NCI-H1092 treated with DMSO at 0.1 percent for 48 hours (cell line): Measurements from ENCODE around the gene DPP6.

Source experiments
- DNase-seq: peaks from one replicate; lab custom pipeline; 2025; lab: John Stamatoyannopoulos, UW

DPP6 gene

DNA sequence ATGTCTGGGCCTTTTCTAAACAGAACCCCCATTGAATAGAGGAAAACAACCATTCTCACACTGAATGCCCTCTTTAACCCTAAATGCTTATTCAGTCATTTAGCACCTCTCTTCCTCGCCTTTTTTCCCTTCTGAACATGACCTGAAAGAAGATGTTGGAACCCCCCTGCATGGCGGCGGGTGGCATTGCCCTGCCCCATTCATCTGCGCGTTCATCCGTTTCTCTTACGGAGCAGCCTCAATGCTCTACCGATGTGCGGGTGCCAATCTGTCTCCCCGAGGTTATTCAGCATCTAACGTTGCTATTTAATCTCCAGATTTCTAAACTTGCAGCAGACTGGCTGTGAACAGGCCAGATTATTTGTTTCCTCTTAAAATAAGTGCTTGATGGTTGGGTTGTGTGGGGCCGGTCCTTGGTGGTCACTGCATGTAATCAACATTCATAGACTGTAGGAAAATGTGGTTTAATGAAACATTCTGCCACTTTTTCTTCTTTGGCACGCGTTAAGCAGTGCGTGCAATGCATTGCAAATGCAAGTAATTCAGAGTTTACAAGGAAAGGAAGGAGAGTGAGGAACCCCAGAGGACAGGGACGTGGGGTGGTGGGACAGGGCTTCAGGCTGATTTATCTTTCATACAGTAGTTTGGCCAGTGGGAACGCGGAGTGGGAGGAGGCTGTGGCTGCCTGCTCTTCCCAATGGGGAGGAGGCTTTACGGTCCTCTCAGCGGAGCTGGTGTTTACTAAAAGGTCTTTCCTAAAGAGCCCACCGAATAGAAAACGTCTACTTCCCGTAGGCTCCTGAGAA lies 286.7 kb downstream of the DPP6 start:
- no peak for DNase-seq

DNA sequence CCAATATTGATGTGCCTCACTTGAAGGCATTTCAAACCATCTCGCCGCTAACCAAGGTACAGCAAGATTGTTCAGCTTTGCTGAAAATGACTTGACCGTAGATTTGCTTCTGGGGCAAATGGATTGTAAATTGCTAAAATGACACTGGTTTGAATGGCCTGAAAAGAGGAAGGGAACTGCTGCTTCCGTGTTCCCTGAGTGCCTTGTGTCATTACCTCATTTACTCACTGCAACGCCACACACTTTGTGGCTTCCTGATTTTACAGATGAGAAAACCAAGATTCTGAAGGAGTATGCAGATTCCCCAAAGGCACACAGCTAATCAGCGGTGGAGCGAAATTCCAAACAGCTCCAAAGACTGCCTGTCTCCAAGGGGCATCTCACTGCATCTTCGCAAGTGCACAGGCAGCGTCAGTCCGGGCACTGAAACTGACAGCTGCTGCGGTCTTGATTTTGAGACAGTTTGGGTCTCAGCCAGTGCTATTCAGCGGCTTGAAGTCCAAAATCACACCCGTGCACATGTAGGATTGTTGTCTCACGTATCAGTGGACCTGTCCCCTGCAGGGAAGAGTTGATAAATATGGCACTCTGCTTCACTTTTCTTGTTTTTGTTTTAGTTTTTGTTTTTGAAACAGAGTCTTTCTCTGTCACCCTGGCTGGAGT lies 290.9 kb downstream of the DPP6 start:
- no peak for DNase-seq

DNA sequence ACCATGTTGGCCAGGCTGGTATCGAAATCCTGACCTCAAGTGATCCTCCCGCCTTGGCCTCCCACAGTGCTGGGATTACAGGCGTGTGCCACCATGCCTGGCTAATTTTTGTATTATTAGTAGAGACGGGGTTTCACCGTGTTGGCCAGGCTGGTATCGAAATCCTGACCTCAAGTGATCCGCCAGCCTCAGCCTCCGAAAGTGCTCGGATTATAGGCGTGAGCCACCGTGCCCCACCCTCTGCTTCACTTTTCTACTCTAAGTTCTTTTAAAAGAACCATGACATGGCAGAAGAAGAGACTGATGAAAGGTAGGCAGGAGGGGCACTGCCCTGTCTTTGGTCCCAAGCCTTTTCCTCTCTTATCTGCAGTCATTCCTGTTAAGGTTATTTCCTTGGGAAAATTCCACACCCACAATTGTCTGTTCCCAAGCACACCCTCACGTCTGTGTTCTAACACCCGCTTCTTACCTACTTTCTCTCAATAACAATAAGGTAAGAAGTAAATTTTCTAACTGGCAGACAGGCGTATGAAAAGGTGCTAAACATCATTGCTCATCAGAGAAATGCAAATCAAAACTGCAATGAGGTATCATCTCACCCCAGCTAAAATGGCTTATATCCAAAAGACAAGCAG lies 291.7 kb downstream of the DPP6 start:
- no peak for DNase-seq

DNA sequence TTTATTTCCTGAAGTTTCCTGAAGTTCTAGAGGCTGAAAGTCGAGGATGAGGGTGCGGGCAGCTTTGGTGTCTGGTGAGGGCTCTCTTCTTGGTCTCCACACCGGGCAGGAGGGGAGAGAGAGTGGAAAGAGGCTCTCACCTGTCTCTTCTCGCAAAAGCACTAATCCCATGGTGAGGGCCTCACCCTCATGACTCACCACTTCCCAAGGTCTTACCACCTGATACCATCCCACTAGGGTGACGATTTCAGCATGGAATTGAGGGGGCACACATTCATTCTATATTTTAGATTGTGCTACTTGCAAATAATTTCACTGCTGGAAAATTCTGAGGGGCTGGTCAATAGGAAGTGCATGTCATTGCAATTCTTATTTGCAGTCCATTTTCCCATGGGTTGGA lies 292.9 kb downstream of the DPP6 start:
- DNase-seq: no peak

DNA sequence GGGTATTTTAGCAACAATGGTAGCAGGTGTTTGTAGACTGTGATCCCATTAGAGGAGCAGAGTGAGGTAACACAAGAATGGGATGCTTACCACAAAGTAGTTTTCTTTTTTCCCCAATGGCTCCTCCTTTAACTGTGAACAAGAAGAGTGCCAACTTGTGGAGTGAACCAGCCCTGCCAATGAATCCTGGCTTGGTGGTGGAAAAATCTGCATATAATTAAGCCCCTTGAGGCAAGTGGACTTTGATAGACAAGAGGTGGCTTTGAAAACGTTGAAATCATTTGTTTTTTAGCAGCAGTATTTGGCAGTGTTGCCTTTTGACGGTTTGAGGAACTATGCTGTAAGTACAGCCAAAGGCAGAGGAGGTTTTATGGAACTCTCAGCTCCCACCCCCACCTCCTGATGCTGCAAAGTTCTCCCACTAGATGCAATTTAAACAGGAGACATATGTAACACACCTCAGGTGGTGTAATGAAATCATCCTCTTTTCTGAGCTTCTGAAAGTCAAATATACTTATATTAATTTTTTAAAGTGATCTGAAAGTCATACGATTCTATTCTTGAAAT lies 295.6 kb downstream of the DPP6 start:
- no peak for DNase-seq

DNA sequence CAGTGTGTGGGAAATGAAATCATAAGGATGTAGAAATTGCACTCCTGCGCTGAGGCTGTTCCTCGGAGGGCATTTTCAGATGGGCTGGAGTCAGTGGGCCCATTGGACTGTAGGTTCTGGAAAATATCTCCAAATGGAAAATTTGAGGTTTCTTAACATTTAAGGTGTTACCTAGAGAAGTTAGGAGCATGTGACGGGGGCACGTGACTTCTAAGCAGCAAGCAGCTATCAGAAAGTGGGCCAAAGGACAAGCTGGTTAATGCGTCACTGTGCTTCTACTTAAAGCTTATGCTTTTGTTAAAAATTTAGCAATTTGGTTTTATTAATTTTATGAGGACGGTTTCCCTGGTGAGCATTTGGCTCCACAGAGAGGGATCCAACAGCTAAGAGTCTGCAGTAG lies 298.7 kb downstream of the DPP6 start:
- DNase-seq: no peak

DNA sequence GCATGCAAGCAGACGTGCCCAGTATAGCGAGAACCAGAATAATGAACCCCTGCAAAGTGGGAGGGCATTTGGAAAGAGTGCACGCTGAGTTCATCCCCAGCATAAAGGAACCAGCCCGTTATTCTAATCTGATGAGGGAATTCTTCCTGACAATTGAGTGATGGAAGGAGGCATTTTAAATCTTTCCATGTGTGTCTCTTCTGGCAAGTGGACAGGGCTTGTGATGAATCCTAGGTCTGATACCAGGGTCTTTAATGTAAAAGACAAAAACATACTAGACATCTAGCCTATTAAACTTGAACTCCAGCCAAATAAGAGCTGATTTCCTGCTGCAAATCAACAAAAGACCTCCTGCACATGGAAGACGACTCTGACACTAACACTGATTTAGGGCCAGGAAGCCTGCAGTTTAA lies 301.2 kb downstream of the DPP6 start:
- peak; percentile 47 for DNase-seq

DNA sequence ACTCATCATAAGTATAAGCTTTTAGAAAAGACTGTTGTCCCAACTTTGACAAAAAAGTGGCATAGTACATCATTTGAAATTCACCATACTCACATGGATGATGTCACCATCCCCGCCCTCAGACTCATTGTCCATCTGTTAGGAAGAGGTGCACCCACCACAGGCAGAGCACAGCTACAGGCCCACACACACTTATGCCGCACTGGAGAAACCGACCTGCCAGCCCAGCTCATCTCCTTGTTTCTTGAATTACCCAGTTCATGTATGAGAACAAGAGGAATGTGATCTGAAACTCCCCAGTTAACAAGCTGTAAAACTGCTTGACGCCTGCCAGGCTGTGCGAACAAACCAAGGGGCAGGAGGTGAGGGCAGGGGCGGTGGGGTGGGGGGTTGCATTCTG lies 312.0 kb downstream of the DPP6 start:
- no peak for DNase-seq

DNA sequence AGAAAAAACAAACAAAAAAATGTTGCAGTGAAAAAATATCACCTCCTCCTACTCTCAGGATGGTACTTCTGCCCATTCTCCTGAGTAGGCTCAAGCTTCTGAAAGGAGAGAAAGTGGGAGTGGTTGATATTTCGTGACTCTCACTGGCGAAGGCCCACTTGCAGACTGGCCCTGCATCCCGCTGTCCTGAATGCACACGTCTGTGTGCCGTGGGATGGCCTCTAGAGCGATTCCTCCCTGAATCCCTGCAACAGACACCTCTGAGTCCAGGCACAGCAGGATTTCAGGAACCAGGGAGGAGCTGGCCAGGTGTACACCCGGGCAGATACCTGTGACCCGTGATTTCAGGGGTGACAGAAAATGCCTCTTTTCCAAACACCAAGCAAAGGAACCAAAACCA lies 319.2 kb downstream of the DPP6 start:
- no peak for DNase-seq

DNA sequence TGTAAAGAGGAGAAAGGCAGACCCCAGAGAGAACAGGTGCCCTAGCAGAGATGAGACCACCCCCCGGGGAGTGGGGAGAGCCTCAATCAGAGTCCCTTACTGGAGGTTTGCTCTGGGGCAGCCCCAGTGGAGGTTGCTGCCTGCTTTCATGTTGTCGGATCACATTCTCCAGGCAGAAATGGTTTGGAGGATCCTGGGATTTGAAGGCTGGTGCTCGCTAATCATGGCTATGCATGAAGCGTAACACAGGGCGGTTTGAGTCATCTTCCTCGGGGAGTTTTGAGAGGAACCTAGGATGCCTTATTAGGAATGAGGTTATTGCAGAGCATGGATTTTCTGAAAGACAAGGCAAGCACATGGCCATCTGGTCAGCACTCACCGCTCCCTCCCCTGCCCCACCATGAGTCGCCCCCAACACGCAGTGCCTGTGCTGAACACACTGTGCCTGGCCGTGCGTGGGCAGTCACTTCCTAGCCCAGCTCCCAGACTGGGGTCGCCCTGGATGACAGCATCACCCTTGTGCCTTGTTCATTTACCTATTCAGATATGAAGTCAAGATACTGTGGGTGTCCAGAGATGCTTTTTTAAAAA lies 319.9 kb downstream of the DPP6 start:
- DNase-seq: no peak

DNA sequence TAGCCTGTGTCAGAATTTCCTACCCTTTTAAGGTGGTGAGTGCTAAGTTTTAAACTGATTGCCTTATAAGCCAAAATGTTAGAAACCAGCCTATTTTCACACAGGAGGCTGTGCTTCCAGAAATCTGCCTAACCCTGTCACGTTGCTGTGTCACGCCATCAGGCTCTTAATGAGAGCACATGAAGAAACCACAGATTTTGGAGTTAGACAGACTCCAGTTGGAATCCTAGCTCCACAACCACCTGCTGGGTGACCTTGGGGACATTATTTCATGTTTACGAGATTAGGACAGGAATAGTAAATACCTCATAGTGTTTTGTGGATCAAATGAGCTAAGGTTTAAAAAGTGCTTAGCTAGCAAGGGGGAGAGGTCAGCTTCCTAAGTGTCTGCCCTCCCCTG lies 321.8 kb downstream of the DPP6 start:
- DNase-seq: no peak

DNA sequence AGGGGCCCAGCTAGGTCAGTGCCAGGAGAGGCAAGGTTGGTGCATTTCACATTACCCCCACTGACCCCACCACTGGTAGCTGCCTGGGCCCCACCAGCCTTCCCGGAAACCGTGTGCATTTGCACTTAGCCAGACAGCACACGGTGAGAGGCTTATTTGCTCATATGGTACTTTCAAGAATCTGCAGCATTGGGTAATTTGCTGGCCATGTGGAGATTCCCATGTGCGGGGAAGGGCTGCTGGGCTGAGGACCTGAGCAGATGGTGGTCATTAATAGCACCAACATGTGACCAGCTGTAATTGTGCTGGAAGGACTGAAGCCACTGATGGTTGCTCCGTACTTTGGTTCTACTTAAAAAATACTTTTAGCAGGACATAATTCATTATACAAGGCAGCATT lies 323.8 kb downstream of the DPP6 start:
- no peak for DNase-seq

DNA sequence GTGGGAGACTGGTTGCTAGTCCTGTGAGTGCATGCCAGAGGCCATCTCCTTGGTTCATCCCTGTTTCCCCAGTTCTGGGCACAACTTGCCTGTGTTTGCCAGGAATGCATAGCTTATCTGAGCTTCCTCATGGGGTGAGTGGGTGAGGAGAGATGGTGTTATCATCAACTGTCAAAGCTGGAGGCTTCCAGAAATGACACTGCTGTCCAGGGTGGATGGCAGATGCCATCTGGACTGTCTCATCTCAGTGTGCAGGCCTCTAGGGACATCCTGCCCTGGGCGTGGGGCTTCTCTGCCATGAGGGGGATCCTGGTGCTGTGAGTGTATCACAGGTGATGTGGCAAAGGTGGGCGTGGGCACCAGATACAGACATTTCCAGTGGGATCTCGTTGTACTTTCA lies 328.6 kb downstream of the DPP6 start:
- no peak for DNase-seq

DNA sequence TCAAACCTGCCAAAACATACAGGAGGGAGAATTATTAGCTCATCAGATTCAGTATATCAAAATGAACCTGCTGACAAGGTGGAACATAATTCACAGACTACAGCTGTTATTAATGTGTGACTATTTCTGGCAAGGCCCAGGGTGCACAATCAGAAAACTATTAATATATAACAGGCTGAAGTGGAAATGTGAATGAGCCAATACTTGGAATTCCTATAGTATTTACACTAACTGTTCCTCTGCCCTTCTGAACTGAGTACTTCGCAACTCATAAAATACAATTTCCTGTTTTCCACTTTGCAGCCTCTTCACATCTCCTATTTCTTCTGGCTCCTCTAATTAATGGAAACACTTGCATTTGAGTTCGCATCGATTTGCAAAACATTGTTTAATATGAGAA lies 330.8 kb downstream of the DPP6 start:
- DNase-seq: no peak

DNA sequence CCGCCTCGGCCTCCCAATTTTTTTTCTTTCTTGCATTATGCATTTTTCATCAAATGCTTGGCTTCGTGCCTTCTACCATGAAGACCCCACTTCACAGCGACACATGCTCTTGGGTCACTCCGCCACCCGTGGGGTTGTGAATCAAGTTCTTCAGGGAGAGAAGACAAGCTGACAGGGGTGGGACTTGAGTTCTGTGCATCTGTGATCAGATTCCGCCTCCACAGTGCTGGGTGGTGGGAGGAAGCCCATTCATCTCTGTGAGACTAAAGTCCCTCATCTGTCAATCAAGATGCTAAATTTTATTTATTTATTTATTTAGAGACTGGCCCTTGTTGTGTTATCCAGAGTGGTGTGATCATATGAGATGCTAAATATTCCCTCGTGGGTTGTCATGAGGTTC lies 333.0 kb downstream of the DPP6 start:
- no peak for DNase-seq

DNA sequence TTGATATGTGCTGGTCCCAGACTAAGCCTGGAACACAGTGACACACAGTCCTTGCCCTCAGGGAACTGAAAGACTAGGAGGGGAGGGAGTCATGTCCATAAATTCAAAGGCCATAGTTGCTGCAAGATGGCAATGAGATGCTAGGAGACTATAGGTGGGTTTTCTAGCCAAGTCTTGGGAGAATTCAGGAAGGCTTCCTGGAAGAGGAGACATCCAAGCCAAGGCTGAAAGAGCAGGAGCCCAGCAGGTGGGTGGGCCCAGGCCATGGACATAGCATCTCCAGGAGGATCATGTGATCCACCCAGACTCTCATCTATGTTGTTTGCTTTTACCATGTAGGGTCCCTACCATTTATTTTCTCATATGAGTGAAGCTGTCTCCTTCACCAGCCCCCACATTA lies 335.1 kb downstream of the DPP6 start:
- no peak for DNase-seq

DNA sequence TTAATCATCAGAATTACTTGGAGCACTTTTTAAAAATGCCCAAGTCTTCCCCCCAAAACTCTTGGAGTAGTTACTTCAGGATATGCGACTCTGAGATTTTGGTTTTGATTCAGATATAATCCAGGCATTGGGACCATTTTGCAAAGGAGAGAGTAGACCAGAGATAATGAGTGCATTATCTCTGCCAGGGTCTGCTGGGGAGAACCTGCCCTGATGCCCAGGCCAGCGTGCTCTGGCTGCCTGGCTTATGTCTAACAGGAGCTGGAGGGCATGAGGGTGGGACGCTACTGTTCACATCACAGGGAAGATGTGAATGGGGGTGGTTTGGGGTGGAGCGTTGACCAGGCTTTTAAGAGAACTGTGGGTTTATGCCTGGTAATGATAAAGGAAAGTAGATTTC lies 336.2 kb downstream of the DPP6 start:
- DNase-seq: no peak

DNA sequence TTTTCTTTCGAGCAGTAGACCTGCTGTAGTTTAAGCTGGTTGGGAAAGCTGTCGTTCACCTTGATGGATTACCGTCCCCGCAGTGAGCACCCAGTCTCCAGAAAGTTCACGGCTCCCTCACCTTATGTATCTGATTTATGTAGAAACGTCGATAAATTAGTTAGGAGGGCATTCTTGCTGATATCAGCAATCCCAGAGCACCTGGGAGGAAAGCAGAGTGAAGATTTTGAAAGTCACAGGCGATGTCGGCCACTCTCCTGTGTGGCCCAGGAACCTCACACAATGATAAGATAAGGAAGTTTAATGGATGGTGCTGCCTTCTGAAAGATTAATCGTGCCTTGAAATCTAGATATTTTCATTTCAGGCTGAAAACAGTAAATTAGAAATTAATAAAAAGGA lies 336.8 kb downstream of the DPP6 start:
- DNase-seq: no peak

DNA sequence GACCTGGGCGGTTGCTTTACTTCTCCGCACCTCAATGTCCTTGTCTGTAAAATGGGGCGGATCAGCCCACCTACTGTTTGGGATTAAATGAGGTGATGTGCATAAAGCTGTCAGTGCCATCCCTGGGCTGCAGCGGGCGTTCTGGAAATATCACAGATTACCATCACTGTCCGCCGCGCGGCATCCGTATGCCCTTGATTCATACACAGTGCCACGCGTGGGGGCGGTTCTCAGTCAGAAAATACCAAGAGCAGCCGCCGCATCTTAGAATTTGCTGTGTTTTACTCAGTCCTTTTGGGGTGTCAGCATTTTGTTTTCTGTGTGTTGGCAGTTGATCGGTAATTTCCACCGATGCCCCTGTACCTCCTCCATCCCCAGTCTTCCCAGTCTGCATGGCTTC lies 338.8 kb downstream of the DPP6 start:
- DNase-seq: no peak

DNA sequence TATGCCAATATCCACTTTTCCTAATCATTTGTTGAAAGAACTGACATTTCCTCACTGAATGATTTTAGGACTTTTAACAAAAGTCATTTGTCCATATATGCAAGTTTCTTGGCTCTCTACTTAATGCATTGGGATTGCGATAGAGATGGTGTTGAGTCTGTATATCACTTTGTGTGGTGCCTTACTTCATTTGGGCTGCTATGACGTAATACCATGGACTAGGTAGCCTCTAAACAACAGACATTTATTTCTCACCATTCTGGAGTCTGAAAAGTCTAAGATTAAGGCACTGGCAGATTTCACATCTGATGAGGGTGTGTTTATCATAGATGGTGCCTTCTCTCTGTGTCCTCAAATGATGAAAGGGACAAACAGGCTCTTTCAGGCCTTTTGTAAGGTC lies 342.6 kb downstream of the DPP6 start:
- no peak for DNase-seq

DNA sequence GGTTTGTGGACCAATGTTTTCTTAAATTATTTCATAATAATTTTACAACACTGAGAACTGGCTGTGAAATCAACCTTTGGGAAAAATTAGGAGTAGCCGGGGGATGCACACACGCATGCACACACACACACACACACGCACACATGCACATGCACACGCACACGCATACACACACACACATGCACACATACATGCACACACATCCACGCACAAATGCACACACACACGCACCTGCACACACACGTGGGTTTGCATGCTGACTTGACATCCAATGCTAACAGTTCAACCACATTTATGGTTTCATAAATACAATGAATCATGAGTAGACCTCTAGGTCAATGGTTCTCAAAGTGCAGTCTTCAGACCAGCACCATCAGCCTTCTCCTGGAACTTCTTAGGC lies 354.1 kb downstream of the DPP6 start:
- no peak for DNase-seq

DNA sequence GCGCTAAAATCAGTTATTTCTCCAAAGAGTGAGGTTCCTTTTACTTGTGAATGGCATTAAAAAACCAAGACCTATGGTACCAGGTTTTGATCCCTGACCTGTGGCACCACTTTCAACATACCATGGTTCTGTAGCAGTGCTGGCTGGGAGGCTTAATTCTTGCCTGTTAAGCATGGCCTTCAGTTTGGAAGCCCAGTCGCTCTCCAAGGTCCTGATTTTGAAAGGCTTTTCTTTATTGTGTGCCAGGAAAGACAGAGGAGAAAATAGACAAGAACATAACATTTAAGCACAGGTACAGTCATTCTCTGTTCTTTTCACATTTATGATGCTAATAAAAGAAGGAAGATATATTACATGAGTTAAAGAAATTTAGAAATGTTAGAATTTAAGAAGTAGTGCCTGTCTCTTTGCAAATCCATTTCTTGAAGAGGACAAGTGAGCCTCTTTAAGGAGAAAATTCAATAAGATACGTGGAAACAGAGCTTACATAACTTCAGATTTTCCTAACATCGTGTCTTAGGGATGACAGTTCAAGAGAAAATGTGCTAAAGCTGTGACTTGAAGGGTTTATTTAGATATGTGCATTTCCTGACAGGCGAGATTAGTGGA lies 357.6 kb downstream of the DPP6 start:
- no peak for DNase-seq
